Activated CD4-positive, alpha-beta T cell treated with anti-CD3 and anti-CD28 coated beads, Interleukin-2, amount 50 U/mL, for 16 hours (primary cell): ENCODE data around the gene PTH1R.

Experiments used
- DNase-seq: peaks from one replicate; pipeline ENCODE4 v3.0.0-alpha.2; 2020

Gene PTH1R

DNA sequence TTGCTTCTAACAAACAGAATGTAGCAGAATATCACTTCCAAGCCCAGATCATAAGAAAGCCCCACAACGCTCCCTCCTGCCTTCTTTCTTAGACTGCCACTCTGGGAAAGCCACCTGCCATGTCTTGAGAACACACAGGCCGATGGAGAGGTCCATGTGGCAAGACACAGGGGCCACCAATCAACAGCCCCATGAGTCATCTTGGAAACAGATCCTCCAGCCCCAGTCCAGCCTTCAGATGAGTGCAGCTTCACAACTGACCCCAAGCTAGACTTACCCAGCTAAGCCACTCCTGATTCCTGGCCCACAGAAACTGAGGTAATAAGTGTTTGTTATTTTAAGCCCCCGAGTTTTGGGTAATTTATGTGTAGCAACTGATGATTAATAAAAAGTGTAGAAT, 39.7 kb downstream of the PTH1R start:
- DNase-seq = no peak

DNA sequence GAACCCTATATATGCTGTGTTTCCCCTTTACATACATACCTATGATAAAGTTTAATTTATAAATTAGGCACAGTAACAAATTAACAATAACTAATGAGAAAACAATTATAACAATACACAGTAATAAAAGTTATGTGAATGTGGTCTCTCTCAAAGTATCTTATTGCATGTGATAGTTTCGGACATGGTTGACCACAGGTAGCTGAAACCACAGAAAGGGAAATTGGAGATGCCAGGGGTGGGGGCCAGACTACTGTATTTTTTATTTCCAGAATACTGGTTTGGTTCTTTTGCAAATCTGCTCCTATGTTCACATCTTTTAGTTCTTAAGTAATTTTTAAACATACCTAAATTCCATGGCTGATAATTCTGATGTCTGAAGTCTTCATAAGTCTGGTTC, 40.7 kb downstream of the PTH1R start:
- DNase-seq = no peak

DNA sequence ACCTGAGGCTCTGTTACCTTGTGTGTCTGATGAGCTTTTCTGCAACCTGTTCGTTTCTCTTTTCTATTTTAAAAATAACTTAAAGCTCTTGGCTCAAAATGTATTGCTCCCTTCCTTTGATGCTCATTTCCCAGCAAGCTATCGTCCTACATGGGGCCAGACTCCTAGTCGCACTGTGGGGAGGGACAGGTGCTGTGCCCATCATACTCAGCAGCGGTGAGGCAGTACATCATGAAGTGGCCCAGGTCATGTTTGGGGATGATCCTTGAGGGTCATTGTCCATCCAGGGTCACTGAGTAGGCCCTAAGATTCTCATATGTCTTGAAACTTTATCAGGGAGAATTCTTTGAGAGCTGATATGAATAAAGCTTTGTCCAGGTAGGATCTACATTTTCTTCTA, 41.1 kb downstream of the PTH1R start:
- DNase-seq = no peak

DNA sequence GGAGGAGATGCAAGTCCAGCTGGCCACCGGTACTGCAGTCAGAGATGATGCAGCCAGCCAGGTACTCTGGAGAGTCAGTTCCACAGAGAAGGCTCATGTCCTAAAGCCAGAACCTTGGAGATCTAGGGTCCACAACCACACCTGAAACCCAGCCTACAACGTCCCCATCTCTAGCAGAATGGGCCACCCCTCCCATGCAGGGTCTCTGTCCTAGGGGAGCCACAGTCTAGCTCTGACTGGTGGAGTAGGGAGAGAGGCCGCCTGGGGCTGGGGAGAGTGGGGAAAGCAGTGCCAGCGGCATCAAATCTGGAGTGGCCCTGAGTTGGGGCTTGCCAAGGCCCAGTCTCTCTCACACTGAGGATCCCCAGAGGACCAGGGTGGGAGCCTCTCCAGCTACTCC, 43.5 kb downstream of the PTH1R start:
- DNase-seq = no peak

DNA sequence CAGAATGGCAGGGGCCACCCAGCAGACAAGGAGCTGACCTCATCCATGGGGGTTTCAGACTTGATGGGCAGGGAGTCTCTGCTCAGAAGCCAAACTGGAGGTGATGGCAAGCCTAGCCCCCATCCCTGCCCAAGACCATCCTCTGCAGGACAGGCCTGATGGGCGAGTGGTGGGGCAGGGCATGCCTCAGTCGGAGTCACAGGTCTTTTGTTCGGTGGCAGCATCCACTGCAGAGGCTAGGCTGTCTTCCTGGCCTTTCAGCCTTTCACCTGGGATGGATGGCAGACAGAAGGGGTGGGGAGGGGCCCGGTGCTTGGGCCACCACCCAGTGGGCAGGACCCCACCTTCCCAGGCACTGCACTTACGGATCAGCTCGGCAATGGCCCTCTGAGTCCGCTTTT, 44.4 kb downstream of the PTH1R start:
- no peak for DNase-seq

DNA sequence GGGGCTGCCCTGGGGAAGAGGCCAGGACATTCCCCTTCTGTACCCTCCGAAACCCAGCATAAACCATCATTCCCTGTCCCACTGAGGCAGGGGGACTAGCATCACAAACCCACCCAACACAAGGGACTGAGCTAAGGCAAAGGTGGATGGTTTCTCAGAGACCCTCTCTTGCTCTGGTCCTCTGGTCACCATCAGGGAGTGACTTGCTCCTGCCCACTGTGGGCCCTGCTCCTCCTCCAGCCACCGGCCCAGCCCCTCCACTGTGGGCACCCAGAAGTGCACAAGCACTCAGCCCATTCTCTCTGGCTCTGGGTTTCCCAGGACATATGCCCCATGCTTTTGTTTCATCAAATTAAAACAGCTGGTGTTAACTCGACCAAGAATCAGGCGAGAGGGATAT, 44.9 kb downstream of the PTH1R start:
- DNase-seq = no peak

DNA sequence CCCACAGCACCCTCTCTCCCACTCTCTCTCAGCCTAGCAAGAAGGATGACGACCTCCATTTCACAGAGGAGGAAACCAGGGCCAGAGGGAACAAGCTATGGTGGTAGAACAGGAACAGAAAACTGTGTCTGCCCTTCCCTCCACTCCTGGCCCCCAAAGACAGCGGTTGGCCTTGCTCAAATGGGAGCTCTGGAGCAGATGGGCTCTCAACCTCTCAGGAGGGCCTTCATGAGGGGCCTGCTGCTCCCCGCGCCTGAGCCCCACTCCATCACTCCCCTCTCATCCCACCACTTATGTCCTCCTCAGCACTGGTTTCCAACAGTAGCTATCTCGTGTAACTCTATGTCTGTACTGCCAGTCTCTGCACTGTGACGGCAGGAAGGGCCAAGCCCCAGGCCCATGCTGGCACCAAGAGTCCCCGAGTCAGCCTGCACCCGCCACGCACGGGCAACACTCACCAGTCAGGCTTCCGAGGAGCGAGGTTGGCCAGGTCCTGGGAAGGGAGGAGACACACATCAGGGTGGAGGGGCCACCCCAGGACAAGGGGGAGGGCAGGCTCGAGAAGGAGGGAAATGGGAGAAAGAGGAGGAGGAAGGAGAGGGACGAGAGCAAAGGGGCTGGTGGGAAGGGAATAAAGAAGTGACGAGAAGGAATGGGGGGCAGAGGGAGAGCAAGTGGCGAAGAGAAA, 45.5 kb downstream of the PTH1R start:
- DNase-seq = no peak

DNA sequence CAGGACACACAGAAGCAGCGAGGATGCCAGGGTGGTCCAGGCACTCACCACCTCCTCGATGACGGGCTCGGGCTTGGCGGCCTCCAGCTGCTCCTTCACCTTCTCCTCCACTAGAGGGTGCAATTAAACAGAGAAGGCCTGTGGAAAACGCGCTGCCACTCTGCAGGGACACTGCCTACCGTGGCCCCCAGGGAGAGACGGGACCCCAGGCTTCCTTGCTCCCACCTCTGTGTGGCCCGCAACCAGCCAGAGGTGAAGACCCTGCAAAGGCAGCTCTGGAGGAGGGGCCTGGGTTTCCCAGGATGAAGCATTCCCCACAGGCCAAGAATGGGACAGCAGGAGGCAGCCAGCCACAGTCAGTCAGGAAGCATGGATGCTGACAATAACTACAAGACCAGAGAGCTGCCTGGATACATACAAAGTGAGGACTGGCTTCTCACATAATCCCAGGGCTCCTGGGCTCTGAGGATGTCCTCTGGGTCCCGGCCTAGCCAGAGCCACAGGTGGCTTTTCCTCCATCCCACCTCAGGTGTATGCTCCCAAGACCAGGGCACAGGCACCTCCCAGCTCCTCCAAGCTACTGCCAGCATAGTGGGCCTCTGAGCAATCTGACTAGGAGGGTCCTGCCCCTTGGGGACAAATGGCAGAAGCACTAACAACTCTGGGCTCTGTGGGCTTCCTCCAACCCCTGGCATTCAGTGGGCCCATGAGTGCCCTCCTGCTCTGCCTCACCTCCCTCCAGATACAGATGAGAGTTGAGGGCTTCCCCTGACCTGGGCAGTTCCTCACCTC, 46.2 kb downstream of the PTH1R start:
- peak; percentile 39 for DNase-seq

DNA sequence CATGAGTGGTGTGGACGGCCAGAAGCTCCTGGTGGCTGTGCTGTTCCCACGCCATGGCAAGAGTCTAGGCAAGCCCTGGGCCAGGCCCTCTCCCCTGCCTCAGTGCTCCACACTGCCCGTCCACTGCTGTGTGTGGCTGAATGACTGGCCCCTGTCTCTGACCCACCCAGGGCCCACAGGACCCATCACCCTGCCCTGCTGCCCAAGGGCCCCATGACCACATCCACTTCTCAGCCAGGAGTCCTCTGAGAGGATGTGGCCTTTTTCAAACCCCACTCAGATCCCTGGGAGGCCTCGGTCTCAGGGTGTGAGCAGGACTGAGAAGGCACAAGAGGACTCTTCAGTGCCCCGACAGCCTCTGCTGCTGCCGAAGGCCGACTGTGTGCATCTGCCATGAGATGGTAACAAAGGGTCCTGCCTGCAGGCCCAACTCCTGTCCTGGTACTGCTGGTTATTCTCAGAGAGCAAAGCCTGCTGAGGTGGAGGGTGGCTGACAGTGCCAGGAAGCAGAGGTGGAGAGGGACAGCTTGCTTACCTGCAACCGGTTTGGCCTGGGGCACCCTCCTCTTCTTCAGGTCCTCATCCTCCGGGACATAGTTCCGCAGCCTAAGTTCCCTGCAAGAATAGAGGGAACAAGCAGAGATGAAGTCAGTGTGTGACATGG, 47.5 kb downstream of the PTH1R start:
- DNase-seq = no peak

DNA sequence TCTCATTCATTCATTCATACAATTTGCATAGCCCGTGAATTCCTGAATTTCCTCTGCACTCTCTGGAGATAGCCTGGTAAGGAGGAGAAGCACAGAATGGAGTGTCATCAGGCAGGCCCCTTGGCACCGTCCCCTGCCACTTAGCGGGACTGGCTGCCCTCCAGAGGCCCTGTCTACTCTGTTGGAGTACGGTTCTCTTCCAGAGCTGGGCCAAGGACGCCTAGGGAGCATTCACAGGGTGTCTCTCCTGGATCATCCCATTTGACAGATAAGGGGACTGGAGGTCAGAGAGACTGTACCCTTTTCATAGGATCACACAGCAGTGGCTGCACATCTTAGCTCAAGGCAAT, 48.0 kb downstream of the PTH1R start:
- no peak for DNase-seq

DNA sequence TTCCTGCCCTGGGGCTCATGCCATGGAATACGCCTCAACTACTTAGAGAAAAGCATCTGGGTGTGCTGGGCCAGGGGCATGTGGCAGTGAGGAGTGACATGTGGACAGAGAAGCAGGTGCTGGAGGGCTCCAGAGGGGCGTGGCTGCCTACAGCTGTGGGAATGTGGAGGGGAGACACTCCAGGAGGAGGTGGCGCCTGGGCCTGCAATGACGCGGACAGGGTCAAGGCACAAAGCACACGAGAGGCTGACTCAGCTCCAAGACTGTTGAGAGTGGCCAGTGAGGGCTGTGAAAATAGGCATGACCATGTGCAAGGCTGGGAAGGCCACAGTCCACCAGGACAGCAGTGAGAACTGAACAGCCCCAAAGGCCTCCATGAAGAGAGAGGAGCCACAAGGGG, 48.5 kb downstream of the PTH1R start:
- no peak for DNase-seq

DNA sequence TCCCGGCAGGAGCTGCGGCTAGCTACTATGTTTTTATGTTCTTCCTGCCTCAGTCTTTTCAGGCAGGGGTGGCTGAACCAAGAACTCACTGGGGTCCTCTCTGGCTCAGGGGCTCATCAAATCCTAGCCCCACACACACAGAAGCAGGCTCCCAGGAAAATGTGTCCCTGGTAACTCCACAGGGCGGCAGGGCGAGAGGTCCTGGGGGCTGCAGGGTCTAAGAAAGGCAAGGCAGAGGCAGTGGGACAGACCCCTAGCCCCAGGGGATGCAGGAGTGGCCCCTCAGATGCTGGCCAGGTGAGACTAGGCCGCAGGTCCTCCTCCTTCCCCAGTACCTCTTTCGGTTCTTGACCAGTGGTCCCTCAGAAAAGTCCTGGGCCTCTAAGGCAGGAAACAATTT, 48.9 kb downstream of the PTH1R start:
- DNase-seq = no peak

DNA sequence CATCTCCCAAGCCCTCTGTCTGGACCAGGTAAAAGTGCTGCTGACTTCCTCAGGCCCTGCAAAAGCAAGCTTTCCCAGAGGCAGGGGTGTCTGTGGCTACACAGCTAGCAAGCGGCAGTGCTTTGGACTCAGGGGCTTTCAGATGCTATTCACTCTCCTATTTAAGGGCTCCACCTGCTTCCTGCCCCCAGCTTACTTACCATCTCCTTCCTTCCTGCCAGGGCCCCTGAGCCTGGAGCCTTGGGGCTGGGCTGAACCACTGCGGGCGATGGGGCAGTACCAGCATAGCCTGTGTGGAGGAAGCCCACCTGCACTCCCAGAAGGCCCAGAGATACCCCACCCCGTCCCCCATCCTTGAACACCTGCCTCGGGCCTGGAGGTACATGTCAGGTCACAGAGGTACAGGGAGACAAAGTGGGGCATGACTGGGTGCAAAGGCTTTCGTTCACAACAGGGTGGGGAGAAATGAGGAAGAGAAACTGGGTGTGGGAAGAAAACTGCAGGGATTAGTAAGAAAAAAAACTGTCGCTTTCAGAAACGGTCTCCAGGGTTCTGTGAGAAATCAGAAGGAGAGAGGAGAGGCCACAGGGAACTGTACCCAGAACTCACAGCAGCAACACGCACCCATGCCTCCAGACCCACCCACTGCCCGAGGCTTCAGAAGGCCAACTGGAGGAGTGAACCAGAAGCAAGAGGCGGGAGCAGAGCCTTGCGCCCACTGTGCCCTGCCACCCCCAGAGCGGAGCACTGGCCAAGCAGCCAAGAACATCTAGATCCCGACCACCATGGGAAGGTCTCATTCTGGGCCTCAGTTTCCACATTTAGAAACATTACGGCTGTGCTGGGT, 49.6 kb downstream of the PTH1R start:
- peak; percentile 41 for DNase-seq

DNA sequence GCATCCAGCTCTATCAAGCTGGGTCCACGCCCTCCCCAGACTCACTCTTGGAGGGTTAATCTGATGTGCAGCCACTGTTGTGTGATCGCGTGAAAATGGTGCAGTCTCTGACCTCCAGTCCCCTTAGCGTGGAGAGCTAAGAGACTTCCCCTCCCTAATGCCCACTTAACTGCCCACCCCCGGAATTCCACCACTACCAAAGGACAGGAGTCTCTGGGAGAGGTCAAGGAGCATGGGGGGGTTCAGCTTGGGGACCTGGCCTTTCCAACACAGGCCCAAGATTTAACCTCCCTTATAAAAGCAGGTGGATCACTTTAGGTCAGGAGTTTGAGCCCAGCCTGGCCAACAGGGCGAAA, 50.2 kb downstream of the PTH1R start:
- no peak for DNase-seq

DNA sequence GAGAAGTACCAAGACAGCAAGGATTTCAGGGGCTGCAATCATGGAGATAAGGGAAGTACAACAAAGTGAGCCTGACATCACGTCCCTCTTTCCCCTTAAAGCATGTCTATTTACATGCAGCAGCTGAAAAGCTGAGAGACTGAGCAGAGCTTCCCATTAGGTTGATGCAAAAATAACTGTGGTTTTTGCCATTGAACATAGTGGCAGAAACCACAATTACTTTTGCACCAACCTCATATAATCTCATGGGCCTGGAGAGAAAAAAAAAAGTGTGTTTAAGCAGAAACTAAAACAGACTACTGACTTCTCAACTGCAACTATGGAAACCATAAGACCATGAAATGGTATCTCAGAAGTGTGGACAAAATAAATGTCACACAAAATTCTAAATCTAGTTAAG, 50.8 kb downstream of the PTH1R start:
- peak; percentile 20 for DNase-seq

DNA sequence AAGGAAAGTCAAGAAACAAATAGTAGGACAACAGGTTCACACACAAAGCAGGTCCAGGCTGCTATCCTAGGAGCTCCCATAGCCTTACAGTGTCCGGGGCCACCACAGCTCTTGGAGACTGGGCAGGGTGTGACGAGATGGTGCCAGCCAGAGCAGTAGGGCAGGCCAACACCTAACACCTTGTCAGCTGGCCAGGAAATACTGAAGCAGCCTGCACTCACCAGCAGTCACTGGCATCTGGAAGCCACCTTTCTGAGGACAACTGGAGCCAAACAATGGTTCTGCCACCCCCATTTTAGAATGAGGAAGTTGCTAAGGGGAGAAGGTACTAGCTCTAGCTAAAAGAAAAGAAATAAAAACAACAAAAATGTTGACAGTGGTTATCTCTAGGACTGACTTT, 51.8 kb downstream of the PTH1R start:
- DNase-seq = no peak

DNA sequence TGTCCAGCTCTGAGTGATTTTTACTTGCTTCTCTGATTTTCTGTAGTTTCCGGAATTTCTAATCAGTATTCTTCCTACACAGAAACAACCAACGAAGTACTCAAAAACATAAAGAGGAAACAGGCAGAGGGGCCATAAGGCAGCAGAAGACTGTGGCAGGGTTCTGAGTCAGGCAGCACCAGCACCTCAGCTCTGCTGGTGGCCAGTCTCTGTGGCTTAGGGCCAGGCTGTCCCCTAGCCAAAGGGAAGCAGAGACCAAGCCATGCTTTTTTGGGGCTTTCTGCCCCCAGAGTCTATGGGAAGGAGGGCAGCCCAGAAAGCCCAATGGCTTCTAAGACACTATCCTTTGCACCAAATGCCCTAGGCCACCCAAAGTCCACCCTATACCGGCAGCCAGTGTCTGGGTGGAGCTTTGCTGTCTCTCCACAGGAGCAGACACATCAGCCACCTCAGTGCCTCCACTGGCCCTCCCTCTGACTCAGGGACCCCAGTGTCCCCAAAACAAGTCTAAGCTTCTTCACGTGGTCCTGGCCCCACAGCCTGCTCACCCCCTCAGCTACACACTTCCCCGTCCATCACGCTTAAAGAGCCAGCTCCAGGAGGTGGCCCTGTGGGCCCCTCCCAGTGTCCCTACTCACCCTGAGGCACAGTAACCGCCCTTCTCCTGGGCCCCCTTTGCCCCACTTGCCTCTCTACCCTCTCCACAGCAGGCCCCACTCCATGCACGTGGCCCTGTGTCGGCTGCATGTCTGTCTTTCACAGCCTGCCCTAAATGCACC, 52.8 kb downstream of the PTH1R start:
- DNase-seq = no peak

DNA sequence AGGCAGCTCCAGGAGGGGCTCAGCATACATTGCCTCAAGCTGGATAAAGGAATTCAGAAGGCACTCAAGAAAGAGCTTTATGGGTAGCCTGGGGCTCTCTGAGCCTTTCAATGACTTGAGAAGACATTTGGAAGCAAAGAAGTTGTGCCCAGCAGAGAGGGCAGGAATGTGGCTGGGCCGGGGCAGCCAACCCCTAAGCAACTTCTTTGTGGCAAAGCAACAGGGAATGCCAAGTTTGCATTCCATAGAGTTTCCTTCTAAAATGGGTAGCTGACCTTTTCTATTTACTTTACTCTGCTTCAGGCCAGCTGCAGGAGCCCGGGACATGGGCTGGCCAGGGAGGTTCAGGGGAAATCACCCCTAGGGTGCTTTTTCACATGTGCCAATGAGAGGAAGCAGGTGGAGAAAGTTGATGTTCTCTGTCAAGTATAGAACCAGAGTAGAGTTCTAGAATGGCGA, 53.5 kb downstream of the PTH1R start:
- DNase-seq = no peak

DNA sequence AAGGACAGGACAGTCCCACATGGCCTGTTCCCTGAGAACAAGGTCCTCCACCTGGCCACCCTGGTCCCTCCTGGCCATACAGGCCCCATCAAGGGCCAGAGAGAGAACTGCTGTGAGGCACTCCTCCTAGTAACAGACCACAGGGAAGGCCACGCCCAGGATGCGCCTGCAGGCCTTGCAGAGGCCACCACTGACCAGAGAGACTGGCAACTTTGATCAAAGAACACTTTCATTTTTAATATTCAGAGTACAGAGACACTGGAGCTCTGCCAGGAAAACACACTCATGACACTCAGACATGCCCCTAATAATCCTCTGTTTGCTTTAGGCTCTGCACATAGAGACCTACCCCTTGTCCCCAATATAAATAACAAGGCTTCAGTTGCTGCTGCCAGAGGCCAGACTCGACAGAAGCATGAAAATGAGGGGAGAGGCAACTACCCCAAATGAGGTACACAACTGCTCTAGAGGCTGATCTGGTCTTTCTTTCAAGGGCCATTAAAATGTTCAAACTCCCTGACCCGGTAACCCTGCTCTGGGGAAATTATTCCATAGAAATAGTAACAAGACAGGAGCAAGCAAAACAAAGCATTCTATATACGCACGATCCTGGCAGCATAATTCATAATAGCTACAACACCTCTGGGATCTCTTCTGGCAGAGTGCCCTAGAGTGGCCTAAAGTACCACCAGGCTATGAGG, 54.3 kb downstream of the PTH1R start:
- no peak for DNase-seq

DNA sequence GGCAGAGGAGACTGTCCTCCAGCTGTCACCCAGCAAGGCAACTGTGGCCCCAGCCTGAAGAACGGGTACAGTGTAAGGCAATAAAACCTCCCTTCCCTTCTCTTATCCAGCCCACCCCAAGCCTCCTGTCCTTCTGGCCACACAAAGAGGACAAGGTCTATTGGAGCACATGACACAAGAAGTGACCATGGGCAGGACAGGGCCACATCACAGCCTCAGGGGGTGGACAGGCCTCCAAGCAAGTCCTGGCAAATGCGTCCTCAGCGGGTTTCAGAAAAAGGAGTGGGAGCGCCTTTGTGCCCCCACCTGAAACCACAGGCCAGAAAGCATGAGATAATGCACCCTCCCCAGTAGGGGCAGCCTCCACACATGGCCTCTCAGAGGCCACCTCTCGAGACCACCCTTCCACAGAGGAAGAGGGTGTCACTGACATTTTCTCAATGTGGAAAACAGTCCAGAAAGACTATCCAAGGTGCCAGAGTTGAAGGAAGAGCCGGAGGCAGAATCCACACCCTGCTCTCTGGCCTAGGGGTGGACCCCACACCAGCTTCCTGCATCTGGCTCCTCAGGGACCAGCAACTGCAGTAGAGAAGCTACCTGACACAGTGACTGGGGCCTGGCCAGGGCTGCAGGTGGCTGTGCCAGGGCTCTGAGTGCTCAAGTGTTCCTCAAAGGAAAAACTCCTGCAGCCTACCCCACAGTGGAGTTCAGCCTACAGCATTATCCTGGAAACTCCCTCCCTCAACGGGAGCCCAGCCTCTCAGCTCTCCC, 55.1 kb downstream of the PTH1R start:
- DNase-seq = no peak

DNA sequence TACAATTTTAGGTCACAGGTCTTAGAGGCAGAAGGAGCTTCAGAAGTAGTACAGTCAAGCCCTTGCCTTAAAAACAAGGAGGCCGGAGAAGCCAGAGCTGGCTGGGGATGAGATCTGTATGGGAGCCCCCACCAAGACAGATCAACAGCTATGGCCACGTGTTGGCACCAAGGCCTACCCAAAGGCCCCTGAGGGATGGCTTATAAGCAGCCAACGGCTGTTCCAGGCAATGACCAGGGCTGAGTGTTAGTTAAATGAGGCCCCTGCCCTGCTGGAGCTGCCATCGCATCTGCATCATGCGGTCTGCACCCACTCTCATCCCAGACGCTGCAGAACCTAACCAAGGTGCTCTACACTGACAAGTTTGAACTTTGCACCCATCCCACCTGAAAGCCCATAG, 55.7 kb downstream of the PTH1R start:
- no peak for DNase-seq
